Lung (tissue), 12 donors: ENCODE measurements around the gene SLC9A9. TPM values are rescaled to one million over a fixed set of nuclear protein-coding genes. Genes with fewer than 3 reads are reported as not detected.

Experiments
- ATAC-seq: fragments of 200-7000 bp; cut with Tn5 transposase; one replicate; pipeline ENCODE4 v1.9.1; 2020; ENCODE audit warnings: moderate number of reproducible peaks; ENCODE audit not compliant: insufficient read depth, low FRiP score
- DNase-seq, 3 donors: peaks; one replicate each; pipeline ENCODE4 v3.0.0-alpha.2; 2013 to 2017
- H3K27ac ChIP-seq, 2 donors: one replicate each; pipeline ENCODE4 v1.5.1; 2013; ENCODE audit warnings: mild to moderate bottlenecking in 2 of 2, moderate library complexity in 2 of 2, control low read depth in 1 of 2, inconsistent platforms in 1 of 2, low read depth in 1 of 2, low read length in 1 of 2
- H3K27me3 ChIP-seq, 3 donors: one replicate each; pipeline ENCODE4 v1.5.1; 2013; ENCODE audit warnings: low read length in 2 of 3; ENCODE audit not compliant: control insufficient read depth in 3 of 3, insufficient read depth in 3 of 3
- H3K36me3 ChIP-seq, 4 donors: one replicate each; pipeline ENCODE4 v1.5.1; 2013; ENCODE audit warnings: low read length in 4 of 4, mild to moderate bottlenecking in 1 of 4, moderate library complexity in 1 of 4; ENCODE audit not compliant: control insufficient read depth in 4 of 4, insufficient read depth in 4 of 4
- H3K4me1 ChIP-seq, 5 donors: one replicate each; pipeline ENCODE4 v1.5.1; 2013; ENCODE audit warnings: low read length in 5 of 5, mild to moderate bottlenecking in 2 of 5, moderate library complexity in 1 of 5; ENCODE audit not compliant: control insufficient read depth in 5 of 5, insufficient read depth in 5 of 5
- H3K4me3 ChIP-seq: one replicate; pipeline ENCODE4 v1.5.1; 2013; ENCODE audit warnings: mild to moderate bottlenecking, control low read depth, moderate library complexity
- H3K9ac ChIP-seq, 2 donors: one replicate each; pipeline ENCODE4 v1.5.1; 2013; ENCODE audit warnings: low read length in 2 of 2, control low read depth in 1 of 2; ENCODE audit not compliant: insufficient read depth in 1 of 2
- H3K9me3 ChIP-seq, 4 donors: one replicate each; pipeline ENCODE4 v1.5.1; 2013; ENCODE audit warnings: low read length in 3 of 4, mild to moderate bottlenecking in 1 of 4, moderate library complexity in 1 of 4; ENCODE audit not compliant: control insufficient read depth in 4 of 4, insufficient read depth in 3 of 4
- WGBS, 2 donors: extraction: QIAGEN DNeasy Blood & Tissue Kit; methylation state at CpG; one replicate each; pipeline ENCODE4 v1.1.7; 2013; 5-methylcytosine and 5-hydroxymethylcytosine counted together
- polyA plus RNA-seq, 2 donors: library from polyadenylated mRNA; stranded (reverse); fragments of 200-250 nt; gene quantifications; one replicate each; pipeline ENCODE4 v1.2.1, GENCODE V29; 2013
- total RNA-seq, 2 donors: library from RNA; depleted of rRNA in 1 of 2; stranded (reverse); fragments of >200 nt in 1 of 2; gene quantifications; one replicate each; pipeline ENCODE4 v1.2.1, GENCODE V29; 2014 to 2021
- TF ChIP-seq, protein P1 (sequence below): IDR thresholded peaks from 2 replicates; pipeline ENCODE4 v1.5.1; 2012; ENCODE audit warnings: mild to moderate bottlenecking; ENCODE audit errors: control extremely low read depth, extremely low read depth
- donor health status: control.
- donor health status: control.
- donor health status: Bipolar disorder and iron deficiency.
- donor health status: healthy.
- donor health status: DM: yes; HTN: yes; CAD: no.

The SLC9A9 gene
- total and polyA plus RNA-seq, 4 donors: 2.2 to 66.3 (median 8.2) TPM

DNA sequence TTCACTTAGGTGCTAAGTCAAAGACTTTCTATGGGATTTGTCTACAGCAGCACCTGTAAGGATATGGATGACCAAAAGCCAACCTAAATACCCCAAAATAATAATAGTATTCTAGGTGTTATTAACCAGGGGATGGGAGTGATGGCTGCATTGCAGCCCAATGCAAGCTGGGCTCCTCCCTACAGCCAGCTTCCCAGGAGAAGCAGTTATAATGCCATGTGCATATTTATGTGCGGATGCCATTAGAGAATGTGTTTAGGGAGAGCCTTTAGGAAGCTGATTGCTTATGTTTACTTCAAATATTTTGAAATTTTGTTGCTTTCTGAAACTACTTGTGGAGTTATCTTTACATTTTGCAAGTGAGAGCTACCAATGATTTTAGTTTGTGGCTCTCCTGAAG, 491.4 kb downstream of the SLC9A9 start:
- Histone ChIP-seq H3K27me3 (no peaks in the 10 kb centered on the region), H3K4me1 (peaks cover 0 to 3% (median 0%) of the 10 kb centered on the region in 5 donors), H3K36me3 (no peaks in the 10 kb centered on the region), H3K9me3 (peaks cover 0 to 3% (median under 1%) of the 10 kb centered on the region in 4 donors), H3K9ac (no peak overlapping the region), H3K27ac (no peak overlapping the region), H3K4me3 (no peak overlapping the region)
- TF ChIP-seq, protein P1, sequence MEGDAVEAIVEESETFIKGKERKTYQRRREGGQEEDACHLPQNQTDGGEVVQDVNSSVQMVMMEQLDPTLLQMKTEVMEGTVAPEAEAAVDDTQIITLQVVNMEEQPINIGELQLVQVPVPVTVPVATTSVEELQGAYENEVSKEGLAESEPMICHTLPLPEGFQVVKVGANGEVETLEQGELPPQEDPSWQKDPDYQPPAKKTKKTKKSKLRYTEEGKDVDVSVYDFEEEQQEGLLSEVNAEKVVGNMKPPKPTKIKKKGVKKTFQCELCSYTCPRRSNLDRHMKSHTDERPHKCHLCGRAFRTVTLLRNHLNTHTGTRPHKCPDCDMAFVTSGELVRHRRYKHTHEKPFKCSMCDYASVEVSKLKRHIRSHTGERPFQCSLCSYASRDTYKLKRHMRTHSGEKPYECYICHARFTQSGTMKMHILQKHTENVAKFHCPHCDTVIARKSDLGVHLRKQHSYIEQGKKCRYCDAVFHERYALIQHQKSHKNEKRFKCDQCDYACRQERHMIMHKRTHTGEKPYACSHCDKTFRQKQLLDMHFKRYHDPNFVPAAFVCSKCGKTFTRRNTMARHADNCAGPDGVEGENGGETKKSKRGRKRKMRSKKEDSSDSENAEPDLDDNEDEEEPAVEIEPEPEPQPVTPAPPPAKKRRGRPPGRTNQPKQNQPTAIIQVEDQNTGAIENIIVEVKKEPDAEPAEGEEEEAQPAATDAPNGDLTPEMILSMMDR: no peak
- no peak for ATAC-seq
- DNase-seq: no peak
- whole genome bisulfite sequencing, 2 donors: 97 to 100% methylated on average over 1 of the region's 1 CpG

DNA sequence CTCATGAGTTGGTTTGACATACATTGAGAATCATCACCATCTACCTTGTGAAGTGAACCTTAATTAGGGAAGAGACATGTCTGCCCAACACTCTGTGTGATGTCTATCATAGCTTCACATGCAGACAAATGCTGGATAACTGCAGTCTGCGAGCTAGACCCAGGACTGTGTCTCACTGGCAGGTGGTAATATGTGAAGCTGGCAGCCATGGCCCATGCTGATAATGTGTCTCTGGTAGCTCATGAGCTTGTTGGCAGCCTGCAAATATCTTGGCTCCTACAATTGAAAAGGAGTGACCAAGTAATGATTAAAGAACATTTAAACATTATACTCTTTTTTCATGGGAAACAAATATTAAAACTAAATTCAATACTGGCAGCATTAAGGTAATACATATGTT, 493.9 kb downstream of the SLC9A9 start:
- peaks cover 0 to 3% (median 2%) of the 10 kb centered on the region in 5 donors for H3K4me1 ChIP-seq
- DNase-seq (no peak), ATAC-seq (no peak)
- TF ChIP-seq, protein P1: no peak
- H3K9ac ChIP-seq: no peak overlapping the region
- 99 to 100% methylated on average over 1 of the region's 1 CpG for WGBS, 2 donors
- H3K27me3 ChIP-seq: no peaks in the 10 kb centered on the region
- peaks cover 0 to 2% (median 0%) of the 10 kb centered on the region in 4 donors for H3K9me3 ChIP-seq
- H3K4me3 ChIP-seq: no peak overlapping the region
- H3K27ac ChIP-seq: no peak overlapping the region
- no peaks in the 10 kb centered on the region for H3K36me3 ChIP-seq

GRCh38 chr3:143352850-143353550, 495.3 kb downstream of the SLC9A9 start:
- H3K4me3 ChIP-seq: no peak overlapping the region
- DNase-seq: no peak
- H3K27me3 ChIP-seq: no peaks in the 10 kb centered on the region
- H3K4me1 ChIP-seq: peaks cover 0 to 3% (median 2%) of the 10 kb centered on the region in 5 donors
- TF ChIP-seq, protein P1: no peak
- H3K9me3 ChIP-seq: peaks cover 0 to 2% (median 0%) of the 10 kb centered on the region in 4 donors
- no peak overlapping the region for H3K27ac ChIP-seq
- 75% methylated on average over 6 of the region's 6 CpGs for WGBS, 2 donors
- no peaks in the 10 kb centered on the region for H3K36me3 ChIP-seq
- ATAC-seq: no peak
- H3K9ac ChIP-seq: no peak overlapping the region
